ENCODE results near the gene RHOF. TPM values are rescaled to one million over a fixed set of nuclear protein-coding genes. Genes with fewer than 3 reads are reported as not detected.

RHOF gene
- total and polyA plus RNA-seq, 2 of the 13 experiments (the other 11 are each of a cell fraction or from before 2014, with no cell fraction given) = 14.6 to 32.2 TPM

DNA sequence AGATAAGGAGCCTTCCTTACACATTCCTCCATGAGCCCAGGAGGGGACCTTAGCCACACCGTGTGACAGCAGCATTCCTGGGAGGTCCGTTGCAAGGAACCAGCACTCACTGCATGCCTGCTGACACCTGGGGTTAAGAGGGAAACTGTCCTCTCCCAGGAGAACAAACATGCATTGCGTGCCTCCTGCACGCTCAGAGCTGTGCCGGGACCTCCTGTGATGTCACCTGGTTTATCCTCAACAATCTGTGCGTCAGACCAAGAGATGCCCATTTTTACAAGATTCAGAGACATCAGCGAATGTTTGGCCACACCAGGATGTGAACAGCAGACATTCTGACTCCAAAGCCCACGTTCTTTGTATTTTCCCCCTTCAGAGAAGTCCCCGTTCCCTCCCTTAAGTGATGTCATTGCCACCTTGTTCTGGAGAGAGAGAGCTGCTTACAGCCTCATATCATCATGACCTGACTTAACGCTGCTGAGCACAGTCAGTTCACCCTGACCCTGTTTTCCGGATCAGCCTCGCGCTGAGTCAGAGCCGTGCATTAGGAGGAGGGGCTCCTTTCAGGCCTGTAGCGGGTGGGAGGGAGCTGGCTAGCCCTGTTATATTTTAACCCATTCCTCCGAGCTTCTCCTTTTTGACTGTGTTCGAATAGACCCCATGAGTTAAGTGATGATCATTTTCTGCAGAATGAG lies 44.8 kb downstream of the RHOF start (continued):
- no peak for TF ChIP-seq MLLT10 (CRISPR knock-in tag; IDR thresholded peaks at IDR 0.05)
- TF ChIP-seq, protein P1, sequence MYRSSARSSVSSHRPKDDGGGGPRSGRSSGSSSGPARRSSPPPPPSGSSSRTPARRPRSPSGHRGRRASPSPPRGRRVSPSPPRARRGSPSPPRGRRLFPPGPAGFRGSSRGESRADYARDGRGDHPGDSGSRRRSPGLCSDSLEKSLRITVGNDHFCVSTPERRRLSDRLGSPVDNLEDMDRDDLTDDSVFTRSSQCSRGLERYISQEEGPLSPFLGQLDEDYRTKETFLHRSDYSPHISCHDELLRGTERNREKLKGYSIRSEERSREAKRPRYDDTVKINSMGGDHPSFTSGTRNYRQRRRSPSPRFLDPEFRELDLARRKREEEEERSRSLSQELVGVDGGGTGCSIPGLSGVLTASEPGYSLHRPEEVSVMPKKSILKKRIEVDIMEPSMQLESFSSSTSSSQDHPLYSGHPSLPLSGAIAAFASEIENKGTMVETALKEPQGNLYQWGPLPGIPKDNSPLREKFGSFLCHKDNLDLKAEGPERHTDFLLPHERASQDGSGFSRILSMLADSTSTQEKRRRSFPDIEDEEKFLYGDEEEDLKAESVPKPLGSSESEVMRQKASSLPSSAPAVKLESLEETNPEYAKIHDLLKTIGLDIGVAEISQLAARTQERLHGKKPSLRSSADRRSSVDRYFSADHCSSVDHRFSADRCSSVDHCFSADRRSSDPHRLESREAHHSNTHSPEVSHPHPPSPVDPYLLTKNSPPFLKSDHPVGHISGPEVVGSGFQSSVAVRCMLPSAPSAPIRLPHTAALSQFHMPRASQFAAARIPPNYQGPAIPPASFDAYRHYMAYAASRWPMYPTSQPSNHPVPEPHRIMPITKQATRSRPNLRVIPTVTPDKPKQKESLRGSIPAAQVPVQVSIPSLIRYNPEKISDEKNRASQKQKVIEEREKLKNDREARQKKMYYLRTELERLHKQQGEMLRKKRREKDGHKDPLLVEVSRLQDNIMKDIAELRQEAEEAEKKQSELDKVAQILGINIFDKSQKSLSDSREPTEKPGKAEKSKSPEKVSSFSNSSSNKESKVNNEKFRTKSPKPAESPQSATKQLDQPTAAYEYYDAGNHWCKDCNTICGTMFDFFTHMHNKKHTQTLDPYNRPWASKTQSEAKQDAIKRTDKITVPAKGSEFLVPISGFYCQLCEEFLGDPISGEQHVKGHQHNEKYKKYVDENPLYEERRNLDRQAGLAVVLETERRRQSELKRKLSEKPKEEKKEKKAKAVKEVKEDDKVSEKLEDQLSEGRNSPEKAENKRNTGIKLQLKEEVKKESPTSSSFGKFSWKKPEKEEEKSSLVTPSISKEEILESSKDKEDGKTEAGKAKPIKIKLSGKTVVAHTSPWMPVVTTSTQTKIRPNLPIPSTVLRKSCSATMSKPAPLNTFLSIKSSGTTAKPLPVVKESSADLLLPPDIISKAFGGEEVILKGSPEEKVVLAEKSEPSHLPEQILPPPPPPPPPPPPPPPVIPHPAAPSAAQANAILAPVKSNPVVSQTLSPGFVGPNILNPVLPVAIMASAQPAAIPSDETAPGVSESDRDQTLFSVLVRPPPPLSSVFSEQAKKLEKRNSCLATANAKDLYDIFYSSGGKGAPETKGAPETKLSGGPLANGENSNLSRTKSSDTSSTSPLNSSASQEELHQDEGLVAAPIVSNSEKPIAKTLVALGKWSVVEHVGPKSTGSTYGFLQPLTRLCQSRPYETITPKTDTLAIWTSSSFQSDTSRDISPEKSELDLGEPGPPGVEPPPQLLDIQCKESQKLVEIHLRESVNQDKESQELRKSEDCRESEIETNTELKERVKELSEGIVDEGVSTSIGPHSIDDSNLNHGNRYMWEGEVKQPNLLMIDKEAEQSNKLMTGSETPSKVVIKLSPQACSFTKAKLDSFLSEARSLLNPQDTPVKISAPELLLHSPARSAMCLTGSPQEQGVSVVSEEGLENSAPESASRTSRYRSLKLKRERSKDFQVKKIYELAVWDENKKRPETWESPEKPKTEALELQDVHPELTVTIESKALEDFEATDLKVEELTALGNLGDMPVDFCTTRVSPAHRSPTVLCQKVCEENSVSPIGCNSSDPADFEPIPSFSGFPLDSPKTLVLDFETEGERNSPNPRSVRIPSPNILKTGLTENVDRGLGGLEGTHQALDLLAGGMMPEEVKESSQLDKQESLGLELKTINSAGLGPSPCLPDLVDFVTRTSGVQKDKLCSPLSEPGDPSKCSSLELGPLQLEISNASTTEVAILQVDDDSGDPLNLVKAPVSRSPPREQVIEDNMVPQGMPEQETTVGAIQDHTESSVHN (CRISPR knock-in tag; IDR thresholded peaks at IDR 0.05) = 0 out of 2 replicates have a peak, but pooled peaks have one; percentile 27
- peak; percentile 52 for TF ChIP-seq HDAC2 (CRISPR knock-in tag; IDR thresholded peaks at IDR 0.05)
- peak; percentile 65; the same call in 1 of the 2 replicates for TF ChIP-seq ZBTB7B (CRISPR knock-in tag; IDR thresholded peaks at IDR 0.05)
- peak; percentile 80; the same call in 1 of the 2 replicates for TF ChIP-seq ZNF501 (CRISPR knock-in tag; IDR thresholded peaks at IDR 0.05)
- TF ChIP-seq CBFB (CRISPR knock-in tag; IDR thresholded peaks at IDR 0.05) = no peak
- TF ChIP-seq NFYB (CRISPR knock-in tag; IDR thresholded peaks at IDR 0.05) = no peak
- TF ChIP-seq, protein P2, sequence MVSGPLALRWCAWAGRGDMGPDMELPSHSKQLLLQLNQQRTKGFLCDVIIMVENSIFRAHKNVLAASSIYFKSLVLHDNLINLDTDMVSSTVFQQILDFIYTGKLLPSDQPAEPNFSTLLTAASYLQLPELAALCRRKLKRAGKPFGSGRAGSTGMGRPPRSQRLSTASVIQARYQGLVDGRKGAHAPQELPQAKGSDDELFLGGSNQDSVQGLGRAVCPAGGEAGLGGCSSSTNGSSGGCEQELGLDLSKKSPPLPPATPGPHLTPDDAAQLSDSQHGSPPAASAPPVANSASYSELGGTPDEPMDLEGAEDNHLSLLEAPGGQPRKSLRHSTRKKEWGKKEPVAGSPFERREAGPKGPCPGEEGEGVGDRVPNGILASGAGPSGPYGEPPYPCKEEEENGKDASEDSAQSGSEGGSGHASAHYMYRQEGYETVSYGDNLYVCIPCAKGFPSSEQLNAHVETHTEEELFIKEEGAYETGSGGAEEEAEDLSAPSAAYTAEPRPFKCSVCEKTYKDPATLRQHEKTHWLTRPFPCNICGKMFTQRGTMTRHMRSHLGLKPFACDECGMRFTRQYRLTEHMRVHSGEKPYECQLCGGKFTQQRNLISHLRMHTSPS (CRISPR knock-in tag; IDR thresholded peaks at IDR 0.05; ENCODE audit: low read depth) = 0 out of 2 replicates have a peak, but pooled peaks have one; percentile 14
- TF ChIP-seq RXRA (CRISPR knock-in tag; IDR thresholded peaks at IDR 0.05) = peak; percentile 56
- no peak; the same call in 1 of the 2 replicates for TF ChIP-seq MEIS1 (CRISPR knock-in tag; IDR thresholded peaks at IDR 0.05; ENCODE audit: borderline replicate concordance)
- no peak for TF ChIP-seq HES4 (CRISPR knock-in tag; IDR thresholded peaks at IDR 0.05; ENCODE audit: borderline replicate concordance)
- TF ChIP-seq ZNF678 (CRISPR knock-in tag; IDR thresholded peaks at IDR 0.05) = no peak
- peak; percentile 68 for TF ChIP-seq SALL1 (CRISPR knock-in tag; IDR thresholded peaks at IDR 0.05)
- no peak for TF ChIP-seq ZNF782 (CRISPR knock-in tag; IDR thresholded peaks at IDR 0.05; ENCODE audit: borderline replicate concordance)
- TF ChIP-seq ZNF235 (CRISPR knock-in tag; IDR thresholded peaks at IDR 0.05; ENCODE audit: borderline replicate concordance) = 0 out of 2 replicates have a peak, but pooled peaks have one; percentile 58
- peak; percentile 63; the same call in 1 of the 2 replicates for TF ChIP-seq CCDC6 (CRISPR knock-in tag; IDR thresholded peaks at IDR 0.05)
- TF ChIP-seq ZNF850 (CRISPR knock-in tag; conservative IDR thresholded peaks at IDR 0.05) = no peak
- no peak for TF ChIP-seq ZNF75D (CRISPR knock-in tag; IDR thresholded peaks at IDR 0.05; ENCODE audit: borderline replicate concordance)

All from HepG2 (cell line).